Right forelimb (tissue), 1 donor: ENCODE measurements around the gene PAK6.

Experiments used
- DNase-seq: peaks from one replicate; pipeline ENCODE4 v3.0.0-alpha.2; 2018

Gene PAK6

DNA sequence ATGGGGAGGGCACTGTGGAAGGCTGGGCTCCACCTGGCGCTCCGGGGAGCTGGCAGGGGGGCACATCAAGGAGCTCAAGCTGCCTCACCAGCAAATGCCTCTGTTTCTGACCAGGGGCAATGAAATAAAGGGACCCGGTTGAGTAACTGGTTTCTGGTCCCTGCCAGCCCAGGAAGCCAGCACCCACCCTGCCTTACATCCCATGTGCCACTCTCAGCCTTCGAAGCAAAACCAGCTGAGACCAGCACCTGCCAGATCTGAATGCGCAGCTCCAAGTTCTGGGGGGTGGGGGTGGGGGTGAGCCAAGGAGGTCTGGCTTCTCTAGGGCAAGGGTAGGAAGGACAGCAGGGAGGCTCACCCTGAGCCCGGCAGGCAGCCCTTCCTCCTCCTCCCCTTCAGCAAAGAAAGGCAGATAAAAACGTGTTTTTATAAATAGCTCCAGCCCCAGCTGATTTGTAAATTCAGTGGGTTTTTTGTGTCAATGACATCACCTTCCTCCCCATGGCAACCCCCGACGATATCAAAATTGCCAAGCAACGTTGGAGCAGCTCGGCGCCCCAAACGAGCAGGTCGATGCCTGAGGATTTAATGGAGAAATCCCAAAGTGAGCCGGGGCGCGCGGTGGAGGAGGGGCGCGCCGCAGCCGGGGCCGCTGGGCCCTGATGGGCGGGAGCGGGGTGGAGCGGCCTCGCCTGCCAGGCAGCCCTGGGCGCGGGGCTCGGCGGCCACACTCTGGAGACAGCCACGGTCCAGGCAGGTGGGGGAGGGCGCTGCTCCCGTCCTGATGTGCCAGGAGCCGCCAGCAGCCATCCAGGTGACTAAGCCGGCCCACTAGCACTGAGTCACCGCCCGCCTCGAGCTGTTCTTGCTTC, at the start of gene PAK6:
Gene PAK6, plus strand, starts transcription at position 532 of the 872 bp plus-strand sequence. CDS start 25,723 bp downstream, outside the sequence.
- DNase-seq = no peak

DNA sequence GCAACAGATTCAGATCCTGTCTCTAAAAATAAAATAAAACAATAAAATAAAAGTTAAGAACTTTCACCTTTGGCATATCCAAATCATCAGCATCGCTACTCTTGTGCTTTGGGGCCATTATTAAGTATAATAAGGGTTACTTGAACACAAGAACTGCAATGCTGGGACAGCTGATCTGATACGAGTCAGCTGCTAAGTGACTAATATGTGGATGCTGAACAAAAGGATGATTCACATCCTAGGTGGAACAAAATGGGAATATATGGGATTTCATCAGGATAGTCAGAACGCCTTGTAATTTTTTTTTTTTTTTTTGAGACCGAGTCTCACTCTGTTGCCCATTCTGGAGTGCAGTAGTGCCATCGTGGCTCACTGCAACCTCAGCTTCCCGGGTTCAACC, 48.3 kb upstream of the PAK6 start:
- no peak for DNase-seq

DNA sequence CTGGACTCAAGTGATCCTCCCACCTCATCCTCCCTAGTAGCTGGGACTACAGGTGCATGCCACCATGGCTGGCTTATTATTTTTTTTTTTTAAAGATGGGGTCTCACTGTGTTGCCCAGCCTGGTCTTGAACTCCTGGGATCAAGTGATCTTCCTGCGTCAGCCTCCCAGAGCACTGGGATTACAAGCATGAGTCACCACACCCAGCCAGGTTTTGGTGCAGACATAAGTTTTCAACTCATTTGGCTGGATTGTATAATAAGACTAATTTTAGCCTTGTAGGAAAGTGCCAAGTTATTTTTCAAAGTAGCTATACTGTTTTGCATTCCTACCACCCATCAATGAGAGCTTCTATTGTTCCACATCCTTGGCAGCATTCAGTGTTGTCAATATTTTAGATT, 45.9 kb upstream of the PAK6 start:
- no peak for DNase-seq

DNA sequence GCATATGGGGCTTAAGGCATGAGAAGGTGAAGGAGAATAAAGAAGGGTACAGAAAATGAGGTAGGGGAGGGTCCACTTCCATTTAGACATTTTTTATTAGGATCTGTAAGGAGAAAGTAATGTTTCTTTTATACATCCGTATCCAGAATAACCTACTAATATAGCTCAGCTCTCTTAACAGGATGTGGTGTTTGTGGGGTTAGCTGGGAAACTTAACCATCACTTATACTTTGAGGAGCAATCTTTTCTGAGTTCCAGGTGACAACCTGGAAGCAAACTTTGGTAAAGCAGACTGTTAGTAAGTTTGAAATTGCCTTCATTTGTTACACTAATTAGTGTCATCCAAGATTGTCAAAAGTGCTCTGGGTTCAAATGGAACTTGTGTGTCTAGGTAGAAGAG, 41.4 kb upstream of the PAK6 start:
- DNase-seq = no peak

DNA sequence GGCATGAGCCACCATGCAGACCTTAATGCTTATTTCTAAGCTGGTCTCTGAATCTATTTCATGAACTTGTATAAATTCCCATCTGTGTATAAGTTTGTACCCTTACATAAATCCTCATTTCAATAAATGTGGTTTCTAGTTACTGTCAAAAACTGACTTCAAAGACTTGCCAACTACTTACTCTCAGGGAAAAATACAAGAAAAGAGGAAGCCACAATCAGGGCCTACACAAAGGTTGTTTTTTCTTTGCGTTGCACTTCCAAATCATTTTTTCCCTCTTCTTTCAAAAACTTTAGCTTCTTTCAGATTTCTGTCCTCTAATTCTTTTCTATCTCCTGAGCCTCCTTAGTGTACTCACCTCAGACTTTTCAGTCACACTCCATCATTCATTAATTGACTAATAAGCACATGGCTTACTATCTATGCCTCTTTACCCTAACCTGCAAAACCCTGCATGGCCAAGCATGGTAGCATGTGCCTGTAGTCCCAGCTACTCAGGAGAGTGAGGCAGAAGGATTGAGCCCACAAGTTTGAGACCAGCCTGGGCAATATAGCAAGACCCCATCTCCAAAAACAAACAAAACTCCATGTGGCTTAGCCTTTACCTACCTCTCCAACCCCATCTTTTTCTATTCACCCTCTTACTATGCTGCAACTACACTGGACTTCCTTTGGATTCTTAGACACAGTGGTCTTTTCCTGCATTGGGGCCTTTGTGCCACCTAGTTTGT, 40.3 kb upstream of the PAK6 start:
- no peak for DNase-seq

DNA sequence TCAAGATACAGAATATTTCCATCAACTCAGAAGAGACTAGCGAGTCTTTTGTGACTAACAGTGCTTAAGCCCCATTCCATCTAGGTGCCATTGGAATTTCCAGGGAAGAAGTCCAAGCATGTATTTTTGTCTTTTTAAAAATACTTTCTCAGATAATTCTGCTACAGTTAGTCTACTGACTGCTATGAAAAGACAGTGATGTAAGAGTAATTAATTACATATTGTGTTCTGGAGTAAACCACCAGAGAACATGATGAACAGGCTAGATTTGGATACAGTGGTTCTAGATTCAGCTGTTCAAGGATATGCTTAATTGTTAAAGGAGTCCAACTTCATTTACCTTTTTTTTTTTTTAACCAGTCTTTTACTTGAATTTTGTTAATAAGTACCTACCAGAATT, 34.8 kb upstream of the PAK6 start:
- DNase-seq = no peak

DNA sequence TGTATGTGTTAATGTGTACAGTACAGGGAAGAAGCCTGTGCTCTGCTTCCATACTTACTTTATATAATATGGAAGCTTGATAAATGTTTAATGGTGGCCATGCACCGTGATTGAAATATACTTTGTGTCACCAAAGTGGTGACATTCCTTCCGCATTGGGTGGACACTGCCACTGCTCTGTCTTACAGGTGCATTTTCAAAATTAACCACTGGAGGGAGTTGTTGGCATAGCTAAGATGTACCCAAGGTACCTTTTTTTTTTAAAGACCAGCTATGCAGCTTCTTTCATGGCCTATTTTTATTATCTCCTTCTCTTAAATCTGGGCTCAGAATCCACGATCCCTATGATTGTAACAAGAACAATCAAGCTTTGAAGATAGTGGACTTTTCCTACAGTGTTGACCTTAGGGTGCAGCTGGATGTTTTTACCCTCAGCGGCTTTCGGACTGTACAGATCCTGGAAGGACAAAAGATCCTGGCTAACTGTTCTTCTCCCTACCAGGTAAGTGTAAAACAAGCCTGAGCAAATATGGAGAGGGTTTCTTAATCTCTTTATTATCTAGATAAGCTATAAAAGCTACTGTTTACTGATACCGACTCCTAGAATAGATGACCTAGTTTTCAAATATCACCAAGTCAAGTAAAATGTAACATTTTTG, 21.6 kb upstream of the PAK6 start:
- DNase-seq = no peak

DNA sequence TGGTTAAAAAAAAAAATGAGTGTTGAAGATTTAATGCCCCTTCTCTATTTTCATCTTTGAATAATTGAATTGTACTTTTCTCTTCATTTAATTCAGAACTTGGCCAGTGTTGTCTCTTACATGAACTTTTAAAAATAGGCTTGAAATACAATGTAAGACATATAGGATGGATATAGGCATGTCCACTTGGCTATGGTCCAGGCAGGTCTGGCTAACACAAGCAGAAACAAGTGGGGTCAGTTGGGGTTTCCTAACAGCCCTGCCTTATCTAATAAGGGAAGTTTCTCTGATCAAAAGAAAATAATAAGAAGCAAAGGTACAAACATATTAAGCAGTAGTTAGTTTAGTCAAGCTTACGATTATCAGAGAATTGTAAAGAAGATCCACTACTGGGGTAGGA, 19.1 kb upstream of the PAK6 start:
- no peak for DNase-seq

DNA sequence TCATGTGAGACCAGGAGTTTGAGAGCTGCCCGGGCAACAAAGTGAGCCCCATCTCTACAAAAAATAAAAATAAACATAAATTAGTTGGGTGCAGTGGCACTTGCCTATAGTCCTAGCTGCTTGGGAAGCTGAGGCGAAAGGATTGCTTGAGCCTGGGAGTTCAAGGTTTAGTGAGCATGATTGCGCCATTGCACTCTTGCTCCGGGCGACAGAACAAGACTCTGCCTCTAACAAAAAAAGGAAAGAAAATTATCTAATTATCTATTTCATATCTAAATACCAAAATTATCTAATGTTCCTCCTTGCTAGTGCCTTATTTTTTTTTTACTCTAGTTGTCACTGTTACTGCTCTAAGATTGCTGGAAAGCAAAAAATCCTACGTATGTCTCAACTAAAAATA, 16.7 kb upstream of the PAK6 start:
- no peak for DNase-seq

DNA sequence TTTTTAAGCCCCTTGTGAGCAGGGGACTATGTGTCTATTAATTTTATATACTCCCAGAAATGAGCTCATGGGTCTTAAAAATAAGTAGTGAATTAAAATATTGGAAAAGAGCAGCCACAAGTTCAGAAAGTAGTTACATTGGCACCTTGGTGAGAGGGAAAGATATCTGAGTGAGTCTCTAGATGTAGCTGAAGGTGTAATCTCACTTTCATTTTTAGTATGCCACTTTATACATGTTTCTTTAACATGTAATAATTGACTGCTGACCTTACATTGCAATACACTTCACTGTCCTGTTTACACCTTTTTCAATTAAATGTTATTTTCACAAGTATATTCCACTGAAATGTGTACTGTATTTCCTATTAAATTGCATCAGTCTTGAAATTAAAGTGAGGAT, 12.1 kb upstream of the PAK6 start:
- no peak for DNase-seq

DNA sequence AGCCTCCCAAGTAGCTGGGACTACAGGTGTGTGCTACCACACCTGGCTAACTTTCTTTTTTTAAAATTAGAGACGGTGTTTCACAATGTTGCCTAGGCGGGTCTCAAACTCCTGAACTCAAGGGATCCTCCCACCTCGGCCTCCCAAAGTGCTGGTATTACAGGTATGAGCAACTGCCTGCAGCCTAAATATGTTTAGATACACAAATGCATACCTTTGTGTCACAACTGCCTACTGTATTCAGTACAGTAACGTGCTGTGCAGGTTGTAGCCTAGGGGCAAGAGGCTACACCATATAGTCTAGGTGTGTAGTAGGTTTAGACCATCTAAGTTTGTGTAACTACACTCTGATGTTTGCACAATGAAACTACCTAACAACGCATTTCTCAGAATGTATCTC, 9.5 kb upstream of the PAK6 start:
- DNase-seq = no peak

DNA sequence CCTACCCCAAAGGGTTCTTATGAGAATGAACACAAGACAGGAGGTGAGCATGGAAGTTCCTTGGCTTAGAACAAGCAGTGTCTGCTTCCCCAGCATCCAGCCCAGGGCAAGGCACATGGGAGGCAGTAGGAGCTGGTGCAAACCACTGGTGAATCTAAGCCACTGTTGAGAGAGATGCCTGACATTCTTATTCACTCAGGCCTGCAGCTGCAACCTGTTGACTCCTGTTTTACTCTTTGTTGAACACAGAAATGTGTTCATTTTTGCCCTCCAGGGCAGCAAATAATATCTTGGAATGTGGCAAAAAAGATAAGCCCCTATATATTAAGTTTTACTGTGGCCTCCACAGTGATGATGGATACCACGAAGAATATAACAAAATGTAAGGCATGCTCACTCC, 8.9 kb upstream of the PAK6 start:
- no peak for DNase-seq

DNA sequence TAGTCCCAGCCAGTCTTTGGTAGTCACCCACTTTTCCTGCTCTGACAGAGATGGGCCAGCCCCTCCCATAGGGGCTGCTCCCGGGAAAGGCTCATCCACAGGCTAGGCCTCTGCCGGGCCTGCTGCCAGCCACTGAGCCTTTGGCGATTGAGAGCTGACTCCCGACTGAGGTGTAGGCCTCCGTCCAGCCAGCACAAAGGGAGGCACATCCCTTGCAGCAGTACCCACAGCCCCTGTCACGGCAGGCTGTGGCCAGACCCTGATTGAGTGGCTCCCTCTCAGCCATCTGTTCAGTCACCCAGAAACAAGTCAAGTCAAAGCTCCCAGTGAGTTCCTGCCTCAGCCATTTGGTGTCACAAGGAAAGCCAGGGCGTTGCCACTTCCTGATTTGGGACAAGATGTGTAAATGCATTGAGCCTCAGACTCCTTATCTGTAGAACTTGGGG, 6.2 kb upstream of the PAK6 start:
- no peak for DNase-seq

DNA sequence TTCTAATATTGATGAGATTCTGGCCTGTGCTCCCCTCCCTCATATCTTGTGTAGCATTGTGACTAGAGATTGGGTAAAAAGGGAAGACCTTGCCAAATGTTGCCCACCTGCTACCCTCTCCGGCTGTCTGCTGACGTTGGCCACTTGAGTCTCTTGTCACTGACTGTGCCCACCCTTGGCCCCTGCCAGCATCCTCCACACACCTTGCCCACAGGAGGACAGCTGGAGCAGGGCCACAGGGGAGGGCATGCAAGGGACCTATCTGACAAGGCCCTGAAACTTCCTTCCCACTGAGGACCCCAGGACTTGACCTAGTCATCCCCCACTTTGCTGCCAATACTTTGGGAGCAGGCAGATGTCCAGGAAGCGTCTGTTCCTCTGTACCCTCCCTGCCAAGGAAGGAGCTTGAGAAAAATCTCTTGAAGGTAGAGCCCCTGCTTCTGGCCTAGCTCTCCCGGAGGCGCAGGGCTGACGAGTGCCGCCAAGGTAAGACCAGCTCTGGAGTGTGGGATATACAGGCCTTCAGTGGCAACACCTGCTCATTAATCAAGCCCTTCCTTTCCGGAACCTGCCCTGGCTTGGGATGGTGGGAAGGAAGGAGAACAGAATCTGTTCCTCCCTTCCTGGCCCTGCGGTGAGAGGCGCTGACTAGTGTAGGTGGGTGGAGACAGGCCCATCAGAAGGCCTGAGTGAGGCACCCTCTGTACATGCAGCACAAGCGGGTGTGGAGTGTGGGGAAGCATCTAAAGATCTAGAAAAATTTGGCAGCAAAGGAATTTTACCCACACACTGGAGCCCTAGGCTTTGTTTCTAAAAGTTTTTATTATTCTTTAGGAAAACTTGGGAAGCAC, 4.9 kb upstream of the PAK6 start:
- DNase-seq = no peak

DNA sequence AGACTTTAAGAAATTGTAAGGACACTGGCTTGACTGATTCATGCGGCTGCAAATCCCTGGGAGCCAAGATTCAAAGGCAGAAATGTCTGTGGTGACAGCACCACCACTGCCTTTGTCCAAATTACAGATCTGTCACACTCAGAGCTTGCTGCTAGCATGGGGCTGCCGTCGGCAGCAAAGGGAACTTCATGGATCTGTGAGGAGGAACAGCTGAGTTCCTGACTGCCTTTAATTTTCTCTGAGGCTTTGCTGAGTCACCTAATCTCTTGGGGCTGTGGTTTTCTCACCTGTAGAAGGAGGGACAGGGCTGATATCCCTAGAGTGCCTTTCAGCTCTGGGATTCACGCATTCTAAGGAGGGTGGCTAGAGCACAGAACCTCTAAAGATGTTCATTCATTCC, 4.1 kb upstream of the PAK6 start:
- DNase-seq = no peak

DNA sequence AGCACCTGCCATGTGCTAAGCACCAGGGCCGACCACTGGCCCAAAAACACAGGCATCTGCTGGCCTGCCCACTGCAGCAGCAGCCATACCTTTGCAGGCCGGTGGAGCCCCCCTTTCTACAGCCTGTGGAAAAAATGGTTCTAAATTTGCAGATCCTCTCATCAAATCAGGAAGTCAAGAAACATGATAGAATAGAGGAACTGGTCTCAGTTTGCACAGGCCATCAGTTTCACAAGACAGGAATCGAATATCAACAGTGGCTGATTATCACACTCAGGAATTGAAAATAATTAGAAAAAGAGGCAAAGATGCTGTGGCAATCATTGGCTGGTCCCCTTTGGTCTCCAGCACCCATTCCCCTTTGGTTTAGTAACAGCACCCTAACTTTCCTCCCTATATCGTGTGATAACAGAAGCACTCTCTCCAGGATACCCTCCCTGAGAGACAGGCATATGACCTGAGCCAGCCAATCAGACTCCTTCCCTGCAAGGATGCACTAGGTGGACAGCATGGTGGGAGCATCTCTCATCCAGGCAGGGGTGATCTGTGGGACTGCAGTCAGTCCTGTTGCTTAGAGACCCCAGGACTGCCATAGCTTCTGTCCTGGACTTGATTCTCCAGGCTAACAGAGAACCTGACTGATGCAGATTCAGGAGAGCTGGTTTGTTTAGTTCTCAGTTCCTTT, 3.5 kb upstream of the PAK6 start:
- no peak for DNase-seq

DNA sequence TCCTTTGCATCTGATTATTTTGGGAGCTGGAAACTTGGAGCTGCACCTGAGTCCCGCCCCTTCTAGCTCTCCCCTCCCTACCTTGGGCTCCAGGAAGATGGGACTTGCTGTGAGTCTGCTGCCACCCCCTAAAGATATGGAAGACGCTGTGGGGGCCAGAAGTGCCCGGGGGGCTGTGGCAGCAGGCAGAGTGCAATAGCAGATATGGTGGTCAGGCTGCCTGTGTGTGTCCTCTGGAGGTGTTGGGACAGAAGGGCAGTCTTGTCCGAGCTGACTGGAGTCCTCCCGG, 485 bp downstream of the PAK6 start:
- no peak for DNase-seq

DNA sequence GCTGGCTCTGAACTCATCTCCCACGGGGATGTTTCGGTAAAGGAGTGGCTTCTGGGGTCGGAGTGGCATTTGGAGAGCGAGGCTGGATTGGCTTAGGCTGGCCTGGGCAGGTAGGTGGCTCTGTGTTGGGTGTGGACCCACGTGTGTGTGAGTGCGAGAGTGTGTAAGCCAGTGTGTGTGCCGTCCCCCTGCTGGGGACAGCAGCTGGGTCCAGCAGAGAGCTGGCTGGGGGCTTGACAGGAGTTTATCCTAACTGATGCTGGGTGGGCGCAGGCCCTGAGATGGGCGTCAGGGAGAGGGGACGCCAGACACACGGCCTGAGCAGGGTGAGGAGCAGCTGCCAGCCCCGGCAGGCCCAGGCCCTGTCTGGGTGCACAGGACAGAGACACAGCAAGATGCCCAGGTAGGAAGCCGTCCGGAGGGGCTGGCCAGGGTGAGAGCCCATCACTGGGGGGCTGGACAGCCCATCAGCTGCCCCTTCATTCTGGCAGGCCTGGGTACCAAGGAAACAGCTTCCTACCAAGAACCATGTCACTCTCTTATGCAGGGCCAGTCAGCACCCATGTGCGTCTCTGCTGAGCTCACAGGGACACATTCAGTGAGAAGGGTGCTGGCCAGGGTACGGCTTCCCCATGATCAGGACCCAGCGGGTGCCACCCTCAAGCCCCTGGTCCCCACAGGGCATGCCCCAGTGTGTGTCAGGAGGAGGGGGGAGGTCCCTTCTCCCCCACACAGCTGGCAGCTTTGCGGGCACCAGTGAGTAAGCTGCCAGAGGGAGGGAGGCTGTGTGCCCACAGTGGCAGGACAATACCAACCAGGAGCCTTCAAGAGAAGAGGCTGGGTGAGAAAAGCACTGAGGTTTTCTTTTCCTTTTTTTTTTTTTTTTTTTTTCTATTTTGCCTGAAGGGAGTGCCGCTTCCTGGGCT, 1.1 kb downstream of the PAK6 start:
- DNase-seq = no peak

DNA sequence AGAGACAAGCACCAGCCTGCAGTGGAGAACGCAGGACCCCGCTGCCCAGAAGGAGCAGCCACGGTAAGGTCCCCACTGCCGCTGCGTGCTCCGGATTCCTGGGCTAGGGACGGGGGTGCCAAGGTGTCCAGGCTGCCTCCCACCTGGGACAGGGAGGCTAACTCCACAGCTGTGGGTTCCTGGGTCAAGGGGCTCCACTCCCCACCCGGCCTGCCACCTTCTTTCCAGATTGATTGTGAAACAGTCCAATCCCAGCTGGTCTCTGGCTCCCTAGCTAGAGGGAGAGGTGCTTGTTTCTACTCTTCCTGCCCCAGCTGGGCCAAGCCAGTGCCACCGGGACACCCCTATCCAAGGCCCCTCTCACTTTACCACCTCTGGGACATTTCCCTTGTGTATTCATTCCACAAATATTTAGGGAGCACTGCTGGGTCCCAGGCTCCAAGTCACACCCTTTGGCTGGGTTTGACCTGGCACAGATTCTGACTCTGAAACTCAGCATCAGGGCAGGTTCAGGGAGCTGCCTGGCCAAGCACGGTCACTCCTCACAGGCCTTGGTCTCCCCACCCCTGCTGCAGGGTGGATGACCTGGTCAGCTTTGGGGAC, 1.9 kb downstream of the PAK6 start:
- DNase-seq = no peak

DNA sequence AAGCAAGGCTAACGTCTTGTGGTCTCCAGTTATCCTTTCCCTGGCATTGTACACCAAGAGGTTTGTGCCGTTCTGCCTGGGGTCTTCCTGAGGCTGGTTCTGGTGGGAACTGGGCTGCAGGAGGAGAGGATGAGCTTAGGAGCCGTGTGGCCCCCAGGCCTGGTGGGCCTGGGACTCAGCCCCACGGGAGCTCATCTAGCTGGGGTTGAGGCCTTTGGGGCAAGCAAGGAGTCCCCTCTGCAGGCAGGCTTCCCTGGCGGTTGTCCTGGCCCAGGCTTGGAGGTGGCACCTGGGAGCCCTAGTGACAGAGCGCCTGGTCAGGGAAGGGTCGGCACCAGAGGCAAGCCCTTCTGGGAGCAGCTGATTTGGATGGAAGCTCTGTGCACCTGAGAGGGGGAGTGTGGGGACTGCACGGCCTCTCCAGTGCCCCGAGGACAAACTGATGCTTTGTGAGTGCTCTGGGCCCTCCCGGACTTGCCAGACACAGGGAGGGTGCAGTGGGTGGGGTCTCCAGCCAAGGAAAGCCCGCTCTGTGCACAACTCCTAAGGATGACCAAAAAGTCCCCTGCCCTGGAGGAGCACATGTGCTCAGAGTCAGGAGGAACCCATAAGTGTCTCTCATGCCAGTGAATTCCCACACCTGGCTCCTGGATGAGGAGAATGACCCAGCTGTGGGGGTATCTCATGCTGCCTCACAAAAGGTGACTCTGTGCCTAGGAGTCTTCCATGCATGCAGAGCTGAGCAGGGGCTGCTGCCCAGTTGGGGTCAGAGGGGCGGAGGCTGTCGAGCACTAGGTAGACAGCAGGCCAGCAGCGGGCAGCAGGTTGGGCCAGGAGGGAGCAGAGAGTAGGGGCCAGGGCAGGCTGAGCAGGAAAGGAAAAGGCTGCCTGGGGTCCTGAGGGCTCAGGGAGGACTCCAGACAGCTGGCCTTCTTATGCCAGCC, 2.7 kb downstream of the PAK6 start:
- DNase-seq = no peak
